Ovary (tissue), 9 donors: Measurements from ENCODE around the gene PHLDB1. TPM values are rescaled to one million over a fixed set of nuclear protein-coding genes. Genes with fewer than 3 reads are reported as not detected.

ENCODE experiments used
- DNase-seq, 5 donors: peaks; one replicate each; pipeline ENCODE4 v3.0.0-alpha.2; 2019 to 2020
- H3K27ac ChIP-seq, 2 donors: fragments of 200-600 bp; one replicate each; pipeline versions ENCODE4 v1.5.1 to v1.8.0; 2019 to 2022
- H3K27me3 ChIP-seq: fragments of 200-600 bp; one replicate; pipeline ENCODE4 v1.8.0; 2022
- H3K36me3 ChIP-seq: fragments of 200-600 bp; sonication (generic); one replicate; pipeline ENCODE4 v1.5.1; 2019
- H3K4me1 ChIP-seq: one replicate; pipeline ENCODE4 v1.8.1; 2013; ENCODE audit warnings: mild to moderate bottlenecking, moderate library complexity; ENCODE audit not compliant: insufficient read depth
- H3K4me3 ChIP-seq: fragments of 200-600 bp; sonication (generic); one replicate; pipeline ENCODE4 v1.5.1; 2017
- H3K9me3 ChIP-seq, 2 donors: fragments of 200-600 bp in 1 of 2; sonication (generic) in 1 of 2; one replicate each; pipeline versions ENCODE4 v1.5.1 to v1.8.1; 2013 to 2019; ENCODE audit warnings: mild to moderate bottlenecking in 1 of 2, moderate library complexity in 1 of 2
- CTCF ChIP-seq, 3 donors: fragments of 450-650 bp in 2 of 3; fragments of 200-600 bp in 1 of 3; IDR thresholded peaks; one replicate each; pipeline versions ENCODE4 v1.5.1 to v1.8.0; 2016 to 2022; ENCODE audit warnings: antibody characterized with exemption in 3 of 3, mild to moderate bottlenecking in 1 of 3
- EP300 ChIP-seq: sonication (generic); formaldehyde crosslinking; IDR thresholded peaks from one replicate; pipeline ENCODE4 v1.6.1; 2017; ENCODE audit warnings: antibody characterized with exemption
- POLR2A ChIP-seq: fragments of 450-650 bp; IDR thresholded peaks from one replicate; pipeline ENCODE4 v1.6.1; 2017; ENCODE audit warnings: antibody characterized with exemption, mild to moderate bottlenecking, moderate library complexity
- WGBS, 3 donors: extraction: QIAGEN DNeasy Blood & Tissue Kit in 1 of 3; methylation state at CpG; one replicate each; pipeline versions ENCODE4 v1.1.5 to v1.1.7; 2013 to 2017; 5-methylcytosine and 5-hydroxymethylcytosine counted together
- intact Hi-C, 4 donors: fragments of 100-400 bp; cut with DNase I; formaldehyde crosslinking; loops; one replicate each; pipeline versions ENCODE4 v1.11.0 to v1.15.1; 2022 to 2023
- polyA plus RNA-seq, 2 donors: library from polyadenylated mRNA; stranded (reverse); fragments of 200-250 nt in 1 of 2; fragments of 350-450 nt in 1 of 2; fragmentation: Illumina TruSeq in 1 of 2; extraction: RNeasy Lipid Tissue Mini Kit (QIAGEN cat#74804) in 1 of 2; gene quantifications; one replicate each; pipeline ENCODE4 v1.2.3, GENCODE V29; 2013 to 2014
- total RNA-seq, 7 donors: library from RNA; depleted of rRNA in 2 of 7; stranded (reverse); fragments of >200 nt in 2 of 7; fragmentation: NEBNext Ultra II Directional in 3 of 7; extraction: Animal tissue kit (Norgen Biotek cat#: 25700) in 3 of 7; gene quantifications; one replicate each; pipeline versions ENCODE4 v1.1.0 to v1.2.4, GENCODE V29; 2016 to 2023
- donor health status: DM: no; HTN: no; CAD: no; lungs with moderate emphysema.
- donor health status: DM: no; HTN: no; CAD: no.
- donor health status: Bipolar disorder and iron deficiency.
- donor health status: DM: yes; HTN: yes; CAD: no.
- donor health status: DM: no; HTN: no; CAD: no.
- donor health status: DM: yes; HTN: yes; CAD: no.

Gene PHLDB1
- total and polyA plus RNA-seq, 9 donors, result 46.2 to 265 (median 137) TPM

DNA sequence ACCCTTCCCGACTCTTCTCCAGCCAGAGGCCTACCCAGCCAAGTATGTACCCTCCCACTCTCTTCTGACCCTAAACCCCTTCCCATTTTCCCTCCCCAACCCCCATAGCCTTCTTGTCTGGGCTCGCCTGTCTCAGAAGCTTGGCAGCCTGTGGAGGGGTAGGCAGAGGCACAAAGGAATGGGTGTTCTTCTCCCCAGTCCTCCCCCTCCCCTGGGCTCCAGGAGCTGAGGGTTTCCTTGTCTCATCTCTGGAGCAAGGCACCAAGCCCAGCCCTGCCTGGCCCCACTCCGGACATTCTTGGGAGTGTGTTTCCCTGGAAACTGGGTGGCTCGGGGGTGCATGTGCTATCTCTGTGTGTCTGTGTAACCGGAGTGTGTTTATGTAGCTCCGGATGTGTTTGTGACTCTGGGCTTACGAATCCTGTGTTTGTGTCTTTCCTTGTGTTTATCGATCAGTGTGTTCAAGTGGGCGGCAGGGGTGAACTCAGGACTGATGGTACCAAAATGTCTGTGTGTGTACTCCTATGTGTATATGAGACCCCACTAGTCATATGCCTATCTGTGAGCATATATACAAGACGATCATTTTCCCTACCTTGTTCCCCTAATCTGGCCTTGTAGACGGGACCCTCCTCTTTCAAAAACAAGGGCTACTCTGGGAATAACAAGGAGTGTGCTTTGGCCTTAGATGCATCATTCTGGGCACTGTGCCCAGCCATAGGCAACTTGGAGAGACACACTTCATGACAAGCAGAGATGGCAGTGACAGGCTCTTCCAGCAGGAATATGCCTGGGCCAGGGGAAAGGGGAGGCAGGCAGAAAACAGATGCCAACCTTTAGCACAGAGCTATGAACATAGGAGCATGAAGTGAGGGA is 10.9 kb downstream of the PHLDB1 start:
- Histone ChIP-seq H3K27ac (peak overlapping the region; percentile 33 to 75), H3K4me1 (peaks cover 30% of the 10 kb centered on the region), H3K4me3 (no peak overlapping the region), H3K9me3 (no peaks in the 10 kb centered on the region), H3K27me3 (no peaks in the 10 kb centered on the region), H3K36me3 (no peaks in the 10 kb centered on the region)
- WGBS, 3 donors, result 3 to 12% (median 5%) methylated on average over 11 of the region's 11 CpGs
- DNase-seq, result peak; percentile 75 to 84 (median 79)
- TF ChIP-seq CTCF (IDR thresholded peaks at IDR 0.05) (no peak), POLR2A (no peak), EP300 (no peak)
- intact Hi-C loops, result no loop called here

DNA sequence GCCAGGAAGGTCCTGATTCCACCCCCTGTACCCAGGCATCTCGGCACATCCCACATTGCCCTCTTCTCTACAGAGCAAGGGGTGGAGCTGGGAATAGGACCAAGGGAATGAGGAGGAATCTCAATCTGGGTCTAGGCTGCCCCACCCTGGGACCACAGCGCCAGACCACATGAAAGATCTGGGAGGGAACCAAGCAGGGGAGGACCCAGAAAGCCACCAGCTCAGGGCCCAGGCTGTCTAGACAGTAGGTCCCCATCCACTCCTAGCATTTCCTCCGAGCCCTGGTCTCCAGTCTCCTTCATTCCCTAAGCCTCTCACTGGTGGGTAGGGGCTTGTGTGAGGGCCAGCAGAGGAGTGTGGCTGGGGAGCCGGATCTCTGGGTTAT is 11.6 kb downstream of the PHLDB1 start:
- peak in 3 of 5 donors; percentile 46 to 61 (median 55) for DNase-seq
- H3K4me3 ChIP-seq, result no peak overlapping the region
- intact Hi-C loops, result no loop called here

DNA sequence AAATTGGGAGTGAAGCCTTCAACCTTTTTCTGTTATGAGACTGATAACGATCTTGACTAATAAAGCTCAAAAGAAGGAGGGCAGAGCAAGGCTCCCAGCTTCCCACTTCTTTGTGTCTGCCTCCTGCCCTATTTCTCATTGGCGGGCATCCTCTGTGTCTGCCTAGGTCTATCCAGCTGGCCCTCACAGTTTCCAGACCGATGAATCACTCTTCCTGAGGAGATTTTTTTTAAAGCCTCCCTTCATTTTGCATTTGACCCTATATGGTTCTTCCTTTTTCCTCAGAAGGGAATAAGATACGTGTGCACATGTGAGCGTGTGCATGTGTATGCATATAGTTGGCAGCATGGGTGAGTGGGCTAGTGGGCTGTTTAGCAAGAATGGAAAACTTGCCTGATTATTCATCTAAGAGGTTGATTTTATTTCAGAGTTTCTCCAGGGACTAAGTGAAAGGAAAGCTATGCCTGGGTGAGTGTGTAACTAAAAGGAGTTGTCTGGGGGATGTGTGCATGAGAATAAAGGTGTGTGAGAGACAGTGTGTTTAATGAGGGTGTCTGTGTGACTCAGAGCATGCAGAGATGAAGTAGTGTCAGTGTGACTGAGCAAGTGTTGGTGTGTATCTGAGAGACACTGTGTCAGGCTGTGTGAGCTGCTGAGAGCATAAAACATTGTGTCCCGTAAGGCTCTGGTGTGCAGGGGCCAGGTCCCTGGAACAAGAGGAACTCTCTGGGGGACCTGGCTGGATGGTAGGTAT is 12.2 kb downstream of the PHLDB1 start:
- intact Hi-C loops, result no loop called here
- Histone ChIP-seq H3K36me3 (no peaks in the 10 kb centered on the region), H3K27me3 (no peaks in the 10 kb centered on the region), H3K4me1 (peaks cover 30% of the 10 kb centered on the region), H3K27ac (peak overlapping the region; percentile 33 to 75), H3K9me3 (no peaks in the 10 kb centered on the region), H3K4me3 (no peak overlapping the region)
- TF ChIP-seq CTCF (IDR thresholded peaks at IDR 0.05) (no peak), POLR2A (no peak), EP300 (no peak)
- DNase-seq, result peak in 3 of 5 donors; percentile 28 to 56 (median 47)
- 21 to 24% (median 22%) methylated on average over 6 of the region's 6 CpGs for WGBS, 3 donors

More for the DNA sequence above, 11.6 kb downstream of the PHLDB1 start:
- peak overlapping the region; percentile 33 to 75 for H3K27ac ChIP-seq
- H3K36me3 ChIP-seq, result no peaks in the 10 kb centered on the region
- H3K27me3 ChIP-seq, result no peaks in the 10 kb centered on the region
- 8 to 19% (median 11%) methylated on average over 4 of the region's 4 CpGs for WGBS, 3 donors
- H3K9me3 ChIP-seq, result no peaks in the 10 kb centered on the region
- TF ChIP-seq POLR2A (no peak), EP300 (no peak), CTCF (IDR thresholded peaks at IDR 0.05) (no peak)
- H3K4me1 ChIP-seq, result peaks cover 30% of the 10 kb centered on the region

GRCh38 chr11:118620529-118621070 is 13.2 kb downstream of the PHLDB1 start:
- no peaks in the 10 kb centered on the region for H3K27me3 ChIP-seq
- intact Hi-C loops, result no loop called here
- H3K9me3 ChIP-seq, result no peaks in the 10 kb centered on the region
- H3K4me1 ChIP-seq, result peaks cover 30% of the 10 kb centered on the region
- no peak for TF ChIP-seq EP300
- peak overlapping the region in 1 of 2 donors; percentile 69 for H3K27ac ChIP-seq
- peak overlapping the region; percentile 38 for H3K4me3 ChIP-seq
- 46 to 54% (median 50%) methylated on average over 7 of the region's 7 CpGs for WGBS, 3 donors
- DNase-seq, result peak in 2 of 5 donors; percentile 37 to 51
- H3K36me3 ChIP-seq, result no peaks in the 10 kb centered on the region
